HepG2 (cell line): Measurements from ENCODE around the gene ACSS3. TPM values are rescaled to one million over a fixed set of nuclear protein-coding genes. Genes with fewer than 3 reads are reported as not detected.

Experiments used
- ATF7 ChIP-seq, 2 experiments: fragments of 450-650 bp in 1 of 2; sonication (generic) in 1 of 2; formaldehyde crosslinking in 1 of 2; IDR thresholded peaks; 2 replicates each; pipeline versions ENCODE4 v1.4.0 to v1.6.1; 2016 to 2020; ENCODE audit warnings: antibody characterized with exemption in 1 of 2, mild to moderate bottlenecking in 1 of 2, missing genetic modification reagents in 1 of 2
- ETV5 ChIP-seq: IDR thresholded peaks from 2 replicates; pipeline ENCODE4 v1.6.1; 2018; ENCODE audit warnings: missing biosample characterization, missing genetic modification reagents, inconsistent platforms, borderline replicate concordance
- ETV6 ChIP-seq: sonication (generic); formaldehyde crosslinking; conservative IDR thresholded peaks from 2 replicates; pipeline ENCODE4 v1.4.0; 2020; ENCODE audit warnings: missing genetic modification reagents
- EZH2 ChIP-seq: conservative IDR thresholded peaks from 2 replicates; pipeline ENCODE4 v1.6.1; 2012; ENCODE audit warnings: mild to moderate bottlenecking, low read depth, low read length, moderate library complexity
- GABPA ChIP-seq, 2 experiments: IDR thresholded peaks; 2 replicates each; pipeline ENCODE4 v1.6.1; 2011 to 2016; ENCODE audit warnings: low read depth in 2 of 2, low read length in 1 of 2, missing biosample characterization in 1 of 2, missing genetic modification characterization in 1 of 2
- HBP1 ChIP-seq: IDR thresholded peaks from 2 replicates; pipeline ENCODE4 v1.6.1; 2016; ENCODE audit warnings: low read depth, control low read depth
- HES4 ChIP-seq: sonication (generic); formaldehyde crosslinking; IDR thresholded peaks from 2 replicates; pipeline ENCODE4 v1.9.0; 2021; ENCODE audit warnings: mild to moderate bottlenecking, missing genetic modification reagents, borderline replicate concordance
- HOMEZ ChIP-seq: IDR thresholded peaks from 2 replicates; pipeline ENCODE4 v1.6.1; 2016; ENCODE audit warnings: low read depth
- IKZF1 ChIP-seq: fragments of 450-650 bp; IDR thresholded peaks from 2 replicates; pipeline ENCODE4 v1.7.1; 2016
- KLF11 ChIP-seq: IDR thresholded peaks from 2 replicates; pipeline ENCODE4 v1.6.1; 2016; ENCODE audit warnings: missing compliant biosample characterization
- KMT2A ChIP-seq: sonication (generic); formaldehyde crosslinking; IDR thresholded peaks from 2 replicates; pipeline ENCODE4 v1.4.0; 2020; ENCODE audit warnings: missing genetic modification reagents
- MAFG ChIP-seq: sonication (generic); formaldehyde crosslinking; IDR thresholded peaks from 2 replicates; pipeline ENCODE4 v1.5.1; 2020; ENCODE audit warnings: mild to moderate bottlenecking, missing genetic modification reagents
- MED1 ChIP-seq: sonication (generic); formaldehyde crosslinking; IDR thresholded peaks from 2 replicates; pipeline ENCODE4 v1.4.0; 2020; ENCODE audit warnings: missing genetic modification reagents
- PBX3 ChIP-seq: sonication (generic); formaldehyde crosslinking; IDR thresholded peaks from 2 replicates; pipeline ENCODE4 v1.8.1; 2023; ENCODE audit warnings: missing genetic modification reagents, inconsistent platforms, borderline replicate concordance
- SMC3 ChIP-seq: IDR thresholded peaks from 2 replicates; pipeline ENCODE4 v1.6.1; 2011; ENCODE audit warnings: low read length, improper control_type of control experiment
- SP1 ChIP-seq, 2 experiments: fragments of 450-650 bp in 1 of 2; sonication (generic) in 1 of 2; formaldehyde crosslinking in 1 of 2; IDR thresholded peaks; 2 replicates each; pipeline versions ENCODE4 v1.4.0 to v1.6.1; 2016 to 2020; ENCODE audit warnings: missing genetic modification reagents in 1 of 2
- ZNF225 ChIP-seq: sonication (generic); formaldehyde crosslinking; IDR thresholded peaks from 2 replicates; pipeline ENCODE4 v1.4.0; 2020; ENCODE audit warnings: mild to moderate bottlenecking, missing genetic modification reagents
- ZNF660 ChIP-seq: sonication (generic); formaldehyde crosslinking; IDR thresholded peaks from 2 replicates; pipeline ENCODE4 v1.5.1; 2020; ENCODE audit warnings: mild to moderate bottlenecking, low read depth, missing genetic modification reagents, borderline replicate concordance
- ZSCAN29 ChIP-seq: sonication (generic); formaldehyde crosslinking; conservative IDR thresholded peaks from 2 replicates; pipeline ENCODE4 v1.4.0; 2020; ENCODE audit warnings: mild to moderate bottlenecking, missing genetic modification reagents
- ZXDC ChIP-seq: sonication (generic); formaldehyde crosslinking; IDR thresholded peaks from 2 replicates; pipeline ENCODE4 v1.5.0; 2020; ENCODE audit warnings: mild to moderate bottlenecking, missing genetic modification reagents
- polyA plus RNA-seq, 8 experiments: library from polyadenylated mRNA; depleted of rRNA in 3 of 8; stranded (reverse) in 7 of 8; unstranded in 1 of 8; fragments of >200 nt; fragmentation: Illumina TruSeq in 4 of 8; extraction: Trizol in 4 of 8; gene quantifications; 2 replicates each; pipeline versions ENCODE4 v1.2.1 to v1.2.3, GENCODE V29; 2011 to 2016; ENCODE audit warnings: low read depth in 4 of 8, missing spikeins in 1 of 8, mixed read lengths in 1 of 8; ENCODE audit not compliant: insufficient read depth in 1 of 8
- total RNA-seq, 5 experiments: library from RNA; depleted of rRNA; stranded (reverse); fragments of >200 nt; fragmentation: Illumina TruSeq; extraction: Trizol; gene quantifications; 2 replicates each; pipeline ENCODE4 v1.2.3, GENCODE V29; 2016; ENCODE audit warnings: low read depth in 1 of 5

Gene ACSS3
- total and polyA plus RNA-seq, 2 of the 13 experiments (the other 11 are each of a cell fraction or from before 2014, with no cell fraction given), result 79.5 to 86.3 TPM

GRCh38 chr12:81078469-81079196 lies 754 bp downstream of the ACSS3 start (continued):
- TF ChIP-seq GABPA (IDR thresholded peaks at IDR 0.05; ENCODE audit: low read depth, low read length) (no peak), GABPA (CRISPR knock-in tag; IDR thresholded peaks at IDR 0.05; ENCODE audit: low read depth) (peak; percentile 18; the same call in 1 of the 2 replicates), ETV6 (CRISPR knock-in tag) (no peak), ZNF225 (CRISPR knock-in tag) (0 out of 2 replicates have a peak, but pooled peaks have one; percentile 4), HOMEZ (peak; percentile 77), ATF7 (IDR thresholded peaks at IDR 0.05) (no peak), ATF7 (CRISPR knock-in tag; IDR thresholded peaks at IDR 0.05) (no peak), IKZF1 (no peak), KMT2A (CRISPR knock-in tag) (no peak), ZSCAN29 (CRISPR knock-in tag) (no peak; the same call in 1 of the 2 replicates), EZH2 (no peak), ETV5 (CRISPR knock-in tag) (peak; percentile 96), SMC3 (no peak), HBP1 (CRISPR knock-in tag) (no peak), MAFG (CRISPR knock-in tag) (no peak), KLF11 (CRISPR knock-in tag) (peak; percentile 32; the same call in 1 of the 2 replicates), MED1 (peak; percentile 82), SP1 (IDR thresholded peaks at IDR 0.05) (no peak), SP1 (CRISPR knock-in tag; IDR thresholded peaks at IDR 0.05) (0 out of 2 replicates have a peak, but pooled peaks have one; percentile 18), PBX3 (CRISPR knock-in tag) (no peak), HES4 (CRISPR knock-in tag) (no peak), ZXDC (CRISPR knock-in tag) (no peak), ZNF660 (CRISPR knock-in tag) (no peak)
